NCI-H774 (cell line): ENCODE data around the gene GBA2.

Source experiments
- DNase-seq: peaks from one replicate; lab custom pipeline; 2025; lab: John Stamatoyannopoulos, UW

Gene GBA2

GRCh38 chr9:35737143-35737542, 11.9 kb downstream of the GBA2 start:
- no peak for DNase-seq

GRCh38 chr9:35736201-35736633, 12.8 kb downstream of the GBA2 start:
- peak; percentile 27 for DNase-seq

GRCh38 chr9:35734096-35734495, 14.9 kb downstream of the GBA2 start:
- DNase-seq: no peak

- no peak for DNase-seq
These were observed 16.1 kb downstream of the GBA2 start for GRCh38 chr9:35732800-35733541.

- peak; percentile 100 for DNase-seq
These were observed 16.7 kb downstream of the GBA2 start, which contains the start of the genes CREB3 and TLN1 for GRCh38 chr9:35732185-35732799. CREB3 (plus strand) TSS chr9:35732666; CDS start chr9:35732773, 107 bp downstream. TLN1 (minus strand) TSS chr9:35732195; CDS start chr9:35725694, 6,501 bp downstream.

GRCh38 chr9:35731415-35732184, 17.4 kb downstream of the GBA2 start:
- DNase-seq: no peak

- no peak for DNase-seq
These were observed 18.6 kb downstream of the GBA2 start for GRCh38 chr9:35730486-35730854.

GRCh38 chr9:35729700-35730485, 19.1 kb downstream of the GBA2 start:
- no peak for DNase-seq

- no peak for DNase-seq
These were observed 19.9 kb downstream of the GBA2 start for GRCh38 chr9:35729101-35729500.

GRCh38 chr9:35728041-35728971, 20.7 kb downstream of the GBA2 start:
- no peak for DNase-seq

GRCh38 chr9:35727676-35728040, 21.4 kb downstream of the GBA2 start:
- no peak for DNase-seq

- no peak for DNase-seq
These were observed 22.1 kb downstream of the GBA2 start for GRCh38 chr9:35726931-35727330.

- no peak for DNase-seq
These were observed 23.7 kb downstream of the GBA2 start for GRCh38 chr9:35725362-35725761.

- no peak for DNase-seq
These were observed 25.1 kb downstream of the GBA2 start for GRCh38 chr9:35723908-35724307.

- no peak for DNase-seq
These were observed 25.6 kb downstream of the GBA2 start for GRCh38 chr9:35723426-35723825.

GRCh38 chr9:35719546-35719945, 29.5 kb downstream of the GBA2 start:
- no peak for DNase-seq

- no peak for DNase-seq
These were observed 30.1 kb downstream of the GBA2 start for GRCh38 chr9:35718721-35719511.

GRCh38 chr9:35717132-35717870, 31.7 kb downstream of the GBA2 start:
- DNase-seq: no peak

GRCh38 chr9:35716230-35716629, 32.8 kb downstream of the GBA2 start:
- DNase-seq: no peak
